A549 (cell line): ENCODE measurements around the gene NCOA4. TPM values are rescaled to one million over a fixed set of nuclear protein-coding genes. Genes with fewer than 3 reads are reported as not detected.

Experiments
- ATAC-seq, 2 experiments: fragments of 200-7000 bp in 1 of 2; fragments of >200 bp in 1 of 2; cut with Nextera tagmentation in 1 of 2; cut with Tn5 transposase in 1 of 2; 3 replicates each; pipeline versions ENCODE4 v1.8.0 to v1.9.1; 2018 to 2020; ENCODE audit warnings: mild to moderate bottlenecking in 1 of 2, moderate library complexity in 1 of 2
- CTCF ChIA-PET: fragments of 300-600 bp; sonication (Branson Sonifier 250); formaldehyde crosslinking; extraction: SDS; loops from one replicate; lab custom pipeline; 2021; ENCODE audit warnings: antibody characterized with exemption, inconsistent platforms; lab: Yijun Ruan, JAX
- POLR2A ChIA-PET: fragments of 350-600 bp; formaldehyde crosslinking; extraction: SDS; loops from one replicate; lab custom pipeline; 2021; ENCODE audit warnings: antibody characterized with exemption, inconsistent platforms; lab: Yijun Ruan, JAX
- DNase-seq, 2 experiments: peaks; one replicate each; pipeline versions ENCODE4 v3.0.0 to v3.0.0-alpha.2; 2011 to 2016; ENCODE audit warnings: low read depth in 1 of 2, low spot score in 1 of 2
- FAIRE-seq: peaks from 2 replicates; lab custom pipeline; 2011; peaks lifted over from hg19 to GRCh38; lab: Jason Lieb, UNC
- H3K27ac ChIP-seq, 2 experiments: fragments of >200 bp; sonication (Bioruptor Twin); formaldehyde crosslinking; 3 replicates each; pipeline ENCODE4 v1.5.1; 2016 to 2017
- H3K4me1 ChIP-seq: fragments of >200 bp; sonication (Bioruptor Twin); formaldehyde crosslinking; 3 replicates; pipeline ENCODE4 v1.6.1; 2016
- H3K4me2 ChIP-seq: fragments of >200 bp; sonication (Bioruptor Twin); formaldehyde crosslinking; 3 replicates; pipeline ENCODE4 v1.6.1; 2016
- H3K4me3 ChIP-seq: fragments of >200 bp; sonication (Bioruptor Twin); formaldehyde crosslinking; 3 replicates; pipeline ENCODE4 v1.5.1; 2016
- H3K9me3 ChIP-seq: fragments of >200 bp; sonication (Bioruptor Twin); formaldehyde crosslinking; 3 replicates; pipeline ENCODE4 v1.6.1; 2016
- BHLHE40 ChIP-seq: IDR thresholded peaks from 2 replicates; pipeline ENCODE4 v1.6.1; 2012; ENCODE audit warnings: low read depth, low read length, inconsistent platforms
- CHD4 ChIP-seq: fragments of 200-600 bp; sonication (generic); IDR thresholded peaks from 2 replicates; pipeline ENCODE4 v1.6.1; 2016; ENCODE audit warnings: antibody characterized with exemption, mild to moderate bottlenecking, borderline replicate concordance
- CTCF ChIP-seq: fragments of >200 bp; sonication (Bioruptor Twin); formaldehyde crosslinking; IDR thresholded peaks from 3 replicates; pipeline ENCODE4 v1.5.1; 2016
- E2F6 ChIP-seq: IDR thresholded peaks from 2 replicates; pipeline ENCODE4 v1.6.1; 2012; ENCODE audit warnings: low read depth, borderline replicate concordance
- ESRRA ChIP-seq: fragments of 150-350 bp; IDR thresholded peaks from 2 replicates; pipeline ENCODE4 v1.6.1; 2014; ENCODE audit warnings: mild to moderate bottlenecking, low read length, borderline replicate concordance
- FOXS1 ChIP-seq: fragments of 250-450 bp; sonication (Bioruptor Pico); IDR thresholded peaks from 2 replicates; pipeline ENCODE4 v1.5.0; 2020; ENCODE audit warnings: mild to moderate bottlenecking, moderate library complexity
- HES2 ChIP-seq: fragments of >200 bp; sonication (Bioruptor Twin); formaldehyde crosslinking; IDR thresholded peaks from 2 replicates; pipeline ENCODE4 v1.6.1; 2016
- HEYL ChIP-seq: fragments of 250-450 bp; sonication (Bioruptor Pico); IDR thresholded peaks from 2 replicates; pipeline ENCODE4 v1.8.0; 2021; ENCODE audit warnings: mild to moderate bottlenecking, moderate library complexity
- HOXA7 ChIP-seq: fragments of 250-450 bp; sonication (Bioruptor Pico); IDR thresholded peaks from 2 replicates; pipeline ENCODE4 v1.5.0; 2020; ENCODE audit warnings: mild to moderate bottlenecking, moderate library complexity
- HOXB5 ChIP-seq: fragments of 250-450 bp; sonication (Bioruptor Pico); IDR thresholded peaks from 2 replicates; pipeline ENCODE4 v1.5.0; 2020; ENCODE audit warnings: mild to moderate bottlenecking, moderate library complexity
- NPAS2 ChIP-seq: fragments of 250-450 bp; sonication (Bioruptor Pico); IDR thresholded peaks from 2 replicates; pipeline ENCODE4 v1.8.0; 2022; ENCODE audit warnings: mild to moderate bottlenecking, moderate library complexity, borderline replicate concordance
- POLR2A ChIP-seq: IDR thresholded peaks from 2 replicates; pipeline ENCODE4 v1.6.1; 2012; ENCODE audit warnings: mild to moderate bottlenecking, low read length
- RAD21 ChIP-seq, 2 experiments: fragments of >200 bp in 1 of 2; sonication (Bioruptor Twin) in 1 of 2; formaldehyde crosslinking in 1 of 2; IDR thresholded peaks in 1 of 2; conservative IDR thresholded peaks in 1 of 2; 2 replicates in 1 of 2; 3 replicates in 1 of 2; pipeline ENCODE4 v1.6.1; 2012 to 2018; ENCODE audit warnings: inconsistent platforms in 1 of 2
- RFX5 ChIP-seq: fragments of 450-650 bp; IDR thresholded peaks from 2 replicates; pipeline ENCODE4 v1.7.1; 2014; ENCODE audit warnings: antibody characterized with exemption, mild to moderate bottlenecking, moderate library complexity
- SREBF2 ChIP-seq: fragments of 450-650 bp; IDR thresholded peaks from 2 replicates; pipeline ENCODE4 v1.6.1; 2014; ENCODE audit warnings: mild to moderate bottlenecking, moderate library complexity
- TFCP2L1 ChIP-seq: fragments of 250-450 bp; sonication (Bioruptor Pico); IDR thresholded peaks from 2 replicates; pipeline ENCODE4 v1.5.0; 2021; ENCODE audit warnings: mild to moderate bottlenecking
- USF2 ChIP-seq: fragments of 450-650 bp; IDR thresholded peaks from 2 replicates; pipeline ENCODE4 v1.6.1; 2014; ENCODE audit warnings: antibody characterized with exemption
- ZFP36 ChIP-seq: fragments of 450-650 bp; IDR thresholded peaks from 2 replicates; pipeline ENCODE4 v1.6.1; 2014; ENCODE audit warnings: borderline replicate concordance; ENCODE audit not compliant: partially characterized antibody
- WGBS: methylation state at CpG from one replicate; pipeline ENCODE4 v1.1.6; 2017; ENCODE audit errors: missing lambda C conversion rate; 5-methylcytosine and 5-hydroxymethylcytosine counted together
- polyA plus RNA-seq, 4 experiments: library from polyadenylated mRNA; depleted of rRNA in 3 of 4; stranded (reverse); fragments of >200 nt; fragmentation: RNase III in 1 of 4; extraction: RNeasy Plus Mini Kit Qiagen cat#74134 plus additional on column Dnase treatment in 1 of 4; gene quantifications; 2 replicates in 3 of 4; 3 replicates in 1 of 4; pipeline ENCODE4 v1.2.3, GENCODE V29; 2011 to 2017

The NCOA4 gene
- polyA plus RNA-seq, 2 of the 4 experiments (the other 2 are of a cell fraction): 72.1 to 112 TPM

- WGBS: 47% methylated on average over 3 of the region's 3 CpGs
- TF ChIP-seq RFX5 (no peak), ZFP36 (no peak), HOXA7 (CRISPR knock-in tag) (no peak)
- no peak for FAIRE-seq
- Histone ChIP-seq H3K4me1 (no peaks in the 10 kb centered on the region), H3K9me3 (no peaks in the 10 kb centered on the region), H3K4me3 (no peak overlapping the region), H3K27ac (no peak overlapping the region), H3K4me2 (no peak overlapping the region)
- ChIA-PET POLR2A (no interaction called here), CTCF (interaction anchor here (1.0 kb wide), 1 partner anchor 8 kb away, joined by 5 read pairs; no protein-coding TSS in a partner anchor)
- ATAC-seq: no peak
- DNase-seq: no peak
Measured at GRCh38 chr10:46040004-46040403, 9.6 kb upstream of the NCOA4 start.

- CTCF ChIA-PET: interaction anchor here (0.9 to 1.6 kb wide), 2 partner anchors 9 to 182 kb away, joined by 3 to 6 read pairs; no protein-coding TSS in a partner anchor
- Histone ChIP-seq H3K9me3 (no peaks in the 10 kb centered on the region), H3K4me1 (0 out of 3 replicates have a peak, but pooled peaks cover 4% of the 10 kb centered on the region), H3K27ac (no peak overlapping the region), H3K4me3 (no peak overlapping the region), H3K4me2 (no peak overlapping the region)
- no peak for FAIRE-seq
- ATAC-seq: 0 out of 6 replicates have a peak, but pooled peaks of 1 of the 2 experiments have one; percentile 7
- TF ChIP-seq CTCF (no peak), SREBF2 (no peak), POLR2A (no peak), FOXS1 (CRISPR knock-in tag) (no peak), HOXB5 (no peak), TFCP2L1 (CRISPR knock-in tag) (no peak), USF2 (no peak), RAD21 (conservative IDR thresholded peaks at IDR 0.05 in 1 of 2, IDR thresholded peaks at IDR 0.05 in 1 of 2) (no peak), HEYL (CRISPR knock-in tag) (no peak), HES2 (no peak), E2F6 (no peak), CHD4 (no peak), BHLHE40 (no peak), NPAS2 (CRISPR knock-in tag) (no peak), ESRRA (no peak)
- WGBS: 69% methylated on average over 8 of the region's 8 CpGs
- no peak for DNase-seq
- POLR2A ChIA-PET: no interaction called here
Measured at GRCh38 chr10:46037107-46037825, 6.8 kb upstream of the NCOA4 start.
